Stimulated activated effector memory CD8-positive, alpha-beta T cell treated with anti-CD3 and anti-CD28 coated beads, Interleukin-12 subunit alpha, Interleukin-12 subunit beta, amount 100 ng/mL, for 72 hours (primary cell): ENCODE measurements around the gene SLC14A1.

Experiments used
- ATAC-seq: fragments of 150-1000 bp; cut with Tn5 transposase; 2 replicates; pipeline ENCODE4 v1.10.0; 2021
- DNase-seq, 2 donors: peaks; one replicate each; pipeline ENCODE4 v3.0.0; 2021 to 2022; ENCODE audit warnings: low spot score in 2 of 2
- H3K27ac Mint-ChIP-seq: one replicate; pipeline ENCODE4 v1.8.0; 2022; ENCODE audit warnings: mild to moderate bottlenecking, mixed read lengths
- H3K36me3 Mint-ChIP-seq: one replicate; pipeline ENCODE4 v1.8.0; 2022; ENCODE audit warnings: mild to moderate bottlenecking, mixed read lengths
- H3K4me1 Mint-ChIP-seq: one replicate; pipeline ENCODE4 v1.8.0; 2022; ENCODE audit warnings: mixed read lengths
- H3K4me3 Mint-ChIP-seq: one replicate; pipeline ENCODE4 v1.8.0; 2022; ENCODE audit warnings: mild to moderate bottlenecking, mixed read lengths
- H3K9me3 Mint-ChIP-seq: one replicate; pipeline ENCODE4 v1.8.0; 2022; ENCODE audit warnings: mixed read lengths

Gene SLC14A1

GRCh38 chr18:45788861-45789260, 64.9 kb downstream of the SLC14A1 start:
- H3K9me3 Mint-ChIP-seq: no peaks in the 10 kb centered on the region
- no peak overlapping the region for H3K27ac Mint-ChIP-seq
- no peaks in the 10 kb centered on the region for H3K36me3 Mint-ChIP-seq

DNA sequence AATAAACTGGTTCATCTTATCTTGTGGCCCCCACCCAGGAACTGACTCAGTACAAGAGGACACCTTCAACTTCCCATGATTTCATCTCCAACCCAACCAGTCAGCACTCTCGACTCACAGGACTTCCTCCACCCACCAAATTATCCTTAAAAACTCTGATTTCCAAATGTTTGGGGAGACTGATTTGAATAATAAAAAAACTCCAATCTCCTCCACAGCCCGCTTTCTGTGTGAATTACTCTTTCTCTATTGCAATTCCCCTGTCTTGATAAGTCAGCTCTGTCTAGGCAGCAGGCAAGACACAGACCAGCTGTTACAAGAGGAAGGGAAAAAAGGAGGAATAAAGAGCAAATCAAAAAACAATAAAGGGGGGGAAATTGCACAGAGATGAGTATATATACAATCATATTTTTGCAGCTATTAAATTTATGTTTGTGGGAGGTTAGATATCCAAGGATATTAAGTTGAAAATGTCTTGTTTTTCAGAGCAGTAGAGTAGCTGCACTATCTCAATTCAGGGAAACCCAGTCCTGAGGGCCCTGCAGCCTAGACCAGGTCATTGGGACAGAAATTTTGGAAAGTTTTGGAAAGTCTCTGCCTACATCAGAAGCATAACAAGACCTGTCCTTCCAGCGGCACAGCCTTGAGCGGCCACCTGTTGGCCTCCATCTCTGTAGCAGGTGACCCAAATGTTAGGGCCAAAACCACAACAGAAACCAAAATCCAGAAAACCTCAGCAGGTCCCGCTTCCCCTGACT, 68.7 kb downstream of the SLC14A1 start:
- DNase-seq: no peak
- Mint-ChIP-seq H3K9me3 (no peaks in the 10 kb centered on the region), H3K4me1 (peaks cover 6% of the 10 kb centered on the region), H3K27ac (no peak overlapping the region), H3K4me3 (no peak overlapping the region), H3K36me3 (no peaks in the 10 kb centered on the region)
- ATAC-seq: no peak

More at GRCh38 chr18:45788861-45789260, 64.9 kb downstream of the SLC14A1 start:
- Mint-ChIP-seq H3K4me3 (no peak overlapping the region), H3K4me1 (peaks cover 6% of the 10 kb centered on the region)
- ATAC-seq (no peak), DNase-seq (no peak)

DNA sequence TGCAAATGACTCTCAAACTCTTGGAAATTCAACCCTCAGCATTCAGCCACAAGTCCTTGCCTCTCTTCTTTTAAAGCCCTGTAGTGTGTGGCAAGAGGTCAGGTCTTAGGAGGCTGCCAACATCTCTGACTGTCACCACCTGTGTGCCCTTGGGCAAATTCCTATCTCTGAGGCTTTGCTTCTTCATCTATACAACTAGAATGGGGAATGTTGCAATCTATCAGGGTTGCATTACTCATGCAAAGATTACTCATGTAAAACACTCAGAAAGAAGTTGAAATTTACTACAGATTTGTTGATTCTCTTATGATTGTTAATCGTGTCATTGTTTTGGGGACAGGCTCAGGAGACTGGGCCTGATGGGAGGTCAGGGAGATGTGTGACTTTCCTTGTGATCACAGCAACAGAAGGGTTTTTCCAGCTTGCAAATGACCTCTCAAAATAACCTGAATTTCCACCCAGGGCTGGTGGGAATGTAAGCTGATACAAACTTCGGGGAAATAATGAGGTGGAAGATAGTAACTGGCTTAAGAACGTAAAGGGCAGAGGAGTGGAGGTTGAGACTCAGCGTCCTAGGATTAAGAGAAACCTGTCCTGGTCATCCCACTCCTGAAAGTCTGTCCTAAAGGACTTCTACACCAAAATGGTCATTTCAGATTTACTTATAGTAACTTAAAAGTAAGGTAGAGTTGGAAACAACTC, 69.4 kb downstream of the SLC14A1 start:
- no peak overlapping the region for H3K4me3 Mint-ChIP-seq
- no peaks in the 10 kb centered on the region for H3K36me3 Mint-ChIP-seq
- DNase-seq: no peak
- ATAC-seq: peak; percentile 31
- H3K4me1 Mint-ChIP-seq: peaks cover 6% of the 10 kb centered on the region
- H3K27ac Mint-ChIP-seq: no peak overlapping the region
- H3K9me3 Mint-ChIP-seq: no peaks in the 10 kb centered on the region

- Mint-ChIP-seq H3K27ac (peak overlapping the region; percentile 35), H3K4me3 (no peak overlapping the region), H3K9me3 (peaks cover 4% of the 10 kb centered on the region), H3K36me3 (no peaks in the 10 kb centered on the region), H3K4me1 (peaks cover 9% of the 10 kb centered on the region)
- DNase-seq (no peak), ATAC-seq (no peak)
These were observed 77.5 kb downstream of the SLC14A1 start for GRCh38 chr18:45801416-45802004.
